ENCODE measurements around the gene PEAK1. TPM values are rescaled to one million over a fixed set of nuclear protein-coding genes. Genes with fewer than 3 reads are reported as not detected.

The PEAK1 gene
- total and polyA plus RNA-seq, 9 of the 15 experiments (the other 6 are each of a cell fraction or from before 2014, with no cell fraction given) = 0.99 to 22.4 (median 10.8) TPM

GRCh38 chr15:77209221-77209620 is 210.7 kb downstream of the PEAK1 start:
- 86% methylated on average over 2 of the region's 2 CpGs for WGBS (ENCODE audit: insufficient coverage, low coverage, missing lambda C conversion rate)
- Histone ChIP-seq H4K20me1 (replicated peaks; ENCODE audit: control insufficient read depth, insufficient read depth, low read length) (no peaks in the 10 kb centered on the region), H3K79me2 (ENCODE audit: control insufficient read depth, insufficient read depth, low read length) (no peaks in the 10 kb centered on the region), H3K9me3 (replicated peaks; ENCODE audit: control insufficient read depth, insufficient read depth, low read depth, low read length) (no peaks in the 10 kb centered on the region), H3K4me3 (no peak overlapping the region), H3K9ac (ENCODE audit: insufficient read depth in 1 of 2, low read depth in 2 of 2, low read length in 2 of 2) (no peak overlapping the region), H3K9me1 (ENCODE audit: control insufficient read depth, insufficient read depth, low read length) (no peaks in the 10 kb centered on the region), H3K27ac (ENCODE audit: extremely low read depth, low read depth, low read length) (no peak overlapping the region), H2AFZ (ENCODE audit: low read depth, low read length) (no peak overlapping the region), H3K36me3 (ENCODE audit: control insufficient read depth, insufficient read depth, low read length) (no peaks in the 10 kb centered on the region), H3K27me3 (ENCODE audit: control insufficient read depth in 2 of 2, insufficient read depth in 2 of 2, low read length in 2 of 2) (no peaks in the 10 kb centered on the region), H3K4me2 (ENCODE audit: insufficient read depth, low read length) (no peak overlapping the region), H3K4me1 (replicated peaks in 1 of 2; ENCODE audit: control insufficient read depth in 2 of 2, insufficient read depth in 2 of 2, low read length in 2 of 2) (no peaks in the 10 kb centered on the region)
- POLR2A ChIA-PET = no interaction called here
- in situ Hi-C loops (cut with MboI) (no loop called here), intact Hi-C loops (cut with micrococcal nuclease) (no loop called here)
- CTCF ChIA-PET (ENCODE audit: low intra/inter-chr PET ratio) = no interaction called here
- FAIRE-seq = no peak
- DNase-seq (ENCODE audit: extremely low read depth in 1 of 4, low spot score in 3 of 4) = no peak
- no TSS peak for BruUV-seq (replicated peaks)
- ATAC-seq = no peak
- no peak for TF ChIP-seq ZNF695 (CRISPR knock-in tag; IDR thresholded peaks at IDR 0.05)
- TF ChIP-seq USF2 (CRISPR knock-in tag; IDR thresholded peaks at IDR 0.05) = no peak
- no peak for TF ChIP-seq HNRNPLL (IDR thresholded peaks at IDR 0.05; ENCODE audit: low read depth, low read length, poor library complexity, severe bottlenecking)
- TF ChIP-seq MCM3 (IDR thresholded peaks at IDR 0.05) = no peak
- TF ChIP-seq ARNT (IDR thresholded peaks at IDR 0.05) = no peak
- TF ChIP-seq SP1 (CRISPR knock-in tag; IDR thresholded peaks at IDR 0.05) = no peak
- no peak for TF ChIP-seq ZBTB33 (CRISPR knock-in tag; IDR thresholded peaks at IDR 0.05)
- TF ChIP-seq MEF2A (IDR thresholded peaks at IDR 0.05; ENCODE audit: control insufficient read depth, low read depth, low read length) = no peak
- no peak for TF ChIP-seq MAX (CRISPR knock-in tag; IDR thresholded peaks at IDR 0.05)
- TF ChIP-seq TAL1 (IDR thresholded peaks at IDR 0.05) = no peak
- no peak for TF ChIP-seq ZNF175 (CRISPR knock-in tag; IDR thresholded peaks at IDR 0.05; ENCODE audit: low read depth)
- no peak for TF ChIP-seq CHD4 (IDR thresholded peaks at IDR 0.05; ENCODE audit: insufficient read depth, insufficient replicate concordance, low read depth, low read length, poor library complexity, severe bottlenecking)
- TF ChIP-seq RBM25 (IDR thresholded peaks at IDR 0.05; ENCODE audit: low read depth, low read length, severe bottlenecking) = no peak
- TF ChIP-seq ZNF134 (CRISPR knock-in tag; conservative IDR thresholded peaks at IDR 0.05) = no peak

Measured in K562 (cell line).